BLaER1 (cell line): Measurements from ENCODE around the gene STX11.
"Not testable (repeated sequence)": the region's sequence is repeated elsewhere in the genome, so short reads cannot be mapped to it uniquely, and the experiment has no call there.

Source experiments
- H3K27ac ChIP-seq: shearing (Covaris generic); formaldehyde crosslinking; 2 replicates; pipeline ENCODE4 v1.8.1; 2022
- H3K27me3 ChIP-seq: shearing (Covaris generic); formaldehyde crosslinking; 2 replicates; pipeline ENCODE4 v1.8.1; 2022
- H3K36me3 ChIP-seq: shearing (Covaris generic); formaldehyde crosslinking; 2 replicates; pipeline ENCODE4 v1.8.1; 2022
- H3K4me1 ChIP-seq: shearing (Covaris generic); formaldehyde crosslinking; 2 replicates; pipeline ENCODE4 v1.8.1; 2022
- H3K4me2 ChIP-seq: shearing (Covaris generic); formaldehyde crosslinking; 2 replicates; pipeline ENCODE4 v1.8.1; 2022
- H3K4me3 ChIP-seq: shearing (Covaris generic); formaldehyde crosslinking; 2 replicates; pipeline ENCODE4 v1.8.1; 2022
- H3K9ac ChIP-seq: shearing (Covaris generic); formaldehyde crosslinking; 2 replicates; pipeline ENCODE4 v1.8.1; 2022
- H3K9me3 ChIP-seq: shearing (Covaris generic); formaldehyde crosslinking; 2 replicates; pipeline ENCODE4 v1.8.1; 2022
- H4K20me1 ChIP-seq: shearing (Covaris generic); formaldehyde crosslinking; 2 replicates; pipeline ENCODE4 v1.8.1; 2022
- Cebpa-rat ChIP-seq: shearing (Covaris generic); IDR thresholded peaks from 2 replicates; pipeline ENCODE4 v1.8.1; 2022

STX11 gene

GRCh38 chr6:144123421-144123820 is 26.9 kb upstream of the STX11 start:
- no peaks in the 10 kb centered on the region for H3K27me3 ChIP-seq
- no peaks in the 10 kb centered on the region for H4K20me1 ChIP-seq
- H3K9ac ChIP-seq = no peak overlapping the region
- no peak overlapping the region for H3K27ac ChIP-seq
- H3K4me2 ChIP-seq = no peak overlapping the region
- H3K9me3 ChIP-seq = no peaks in the 10 kb centered on the region
- H3K36me3 ChIP-seq = no peaks in the 10 kb centered on the region
- H3K4me1 ChIP-seq = no peaks in the 10 kb centered on the region
- no peak for TF ChIP-seq Cebpa-rat
- H3K4me3 ChIP-seq = no peak overlapping the region

GRCh38 chr6:144123836-144124235 is 26.5 kb upstream of the STX11 start:
- Histone ChIP-seq H3K4me3 (no peak overlapping the region), H3K27ac (no peak overlapping the region), H4K20me1 (no peaks in the 10 kb centered on the region), H3K9me3 (no peaks in the 10 kb centered on the region), H3K9ac (no peak overlapping the region), H3K4me1 (no peaks in the 10 kb centered on the region), H3K27me3 (no peaks in the 10 kb centered on the region), H3K4me2 (no peak overlapping the region), H3K36me3 (no peaks in the 10 kb centered on the region)
- TF ChIP-seq Cebpa-rat = no peak

GRCh38 chr6:144127097-144127496 is 23.2 kb upstream of the STX11 start:
- H3K27ac ChIP-seq = no peak overlapping the region
- no peak for TF ChIP-seq Cebpa-rat
- no peak overlapping the region for H3K4me2 ChIP-seq
- no peaks in the 10 kb centered on the region for H3K27me3 ChIP-seq
- no peak overlapping the region for H3K4me3 ChIP-seq
- no peaks in the 10 kb centered on the region for H4K20me1 ChIP-seq
- H3K4me1 ChIP-seq = no peaks in the 10 kb centered on the region
- no peak overlapping the region for H3K9ac ChIP-seq
- H3K36me3 ChIP-seq = no peaks in the 10 kb centered on the region
- H3K9me3 ChIP-seq = no peaks in the 10 kb centered on the region

GRCh38 chr6:144129469-144129868 is 20.8 kb upstream of the STX11 start:
- no peaks in the 10 kb centered on the region for H3K4me1 ChIP-seq
- no peak overlapping the region for H3K4me2 ChIP-seq
- no peak overlapping the region for H3K9ac ChIP-seq
- no peaks in the 10 kb centered on the region for H3K36me3 ChIP-seq
- no peak for TF ChIP-seq Cebpa-rat
- no peak overlapping the region for H3K27ac ChIP-seq
- no peaks in the 10 kb centered on the region for H4K20me1 ChIP-seq
- H3K9me3 ChIP-seq = no peaks in the 10 kb centered on the region
- no peaks in the 10 kb centered on the region for H3K27me3 ChIP-seq
- no peak overlapping the region for H3K4me3 ChIP-seq

GRCh38 chr6:144131248-144131709 is 19.0 kb upstream of the STX11 start:
- H3K27me3 ChIP-seq = no peaks in the 10 kb centered on the region
- no peak overlapping the region for H3K4me3 ChIP-seq
- no peak overlapping the region for H3K4me2 ChIP-seq
- H3K9ac ChIP-seq = no peak overlapping the region
- H3K9me3 ChIP-seq = no peaks in the 10 kb centered on the region
- TF ChIP-seq Cebpa-rat = no peak
- no peaks in the 10 kb centered on the region for H3K4me1 ChIP-seq
- no peaks in the 10 kb centered on the region for H4K20me1 ChIP-seq
- H3K27ac ChIP-seq = no peak overlapping the region
- H3K36me3 ChIP-seq = no peaks in the 10 kb centered on the region

GRCh38 chr6:144132167-144132690 is 18.1 kb upstream of the STX11 start:
- not testable (repeated sequence) for H3K9me3 ChIP-seq, H3K4me2 ChIP-seq, H3K9ac ChIP-seq, H3K27me3 ChIP-seq, H3K36me3 ChIP-seq, H4K20me1 ChIP-seq, H3K4me1 ChIP-seq, H3K4me3 ChIP-seq, H3K27ac ChIP-seq

- no peak overlapping the region for H3K27ac ChIP-seq
Measured at GRCh38 chr6:144133225-144133821, 17.0 kb upstream of the STX11 start.

GRCh38 chr6:144134176-144134575 is 16.1 kb upstream of the STX11 start:
- H3K4me1 ChIP-seq = no peaks in the 10 kb centered on the region

More at GRCh38 chr6:144133225-144133821, 17.0 kb upstream of the STX11 start:
- Histone ChIP-seq H3K9ac (no peak overlapping the region), H3K4me2 (no peak overlapping the region), H3K36me3 (no peaks in the 10 kb centered on the region), H3K27me3 (no peaks in the 10 kb centered on the region), H4K20me1 (no peaks in the 10 kb centered on the region), H3K4me1 (no peaks in the 10 kb centered on the region), H3K9me3 (no peaks in the 10 kb centered on the region), H3K4me3 (no peak overlapping the region)
- no peak for TF ChIP-seq Cebpa-rat

GRCh38 chr6:144134737-144135136 is 15.6 kb upstream of the STX11 start:
- Histone ChIP-seq H3K4me2 (no peak overlapping the region), H3K36me3 (no peaks in the 10 kb centered on the region), H3K9ac (no peak overlapping the region), H3K27me3 (no peaks in the 10 kb centered on the region), H3K9me3 (no peaks in the 10 kb centered on the region), H3K4me3 (no peak overlapping the region), H4K20me1 (no peaks in the 10 kb centered on the region), H3K4me1 (no peaks in the 10 kb centered on the region), H3K27ac (no peak overlapping the region)
- no peak for TF ChIP-seq Cebpa-rat

More at GRCh38 chr6:144134176-144134575, 16.1 kb upstream of the STX11 start:
- H4K20me1 ChIP-seq = no peaks in the 10 kb centered on the region
- H3K27ac ChIP-seq = no peak overlapping the region
- H3K9me3 ChIP-seq = no peaks in the 10 kb centered on the region
- no peak for TF ChIP-seq Cebpa-rat
- no peak overlapping the region for H3K4me2 ChIP-seq
- no peak overlapping the region for H3K4me3 ChIP-seq
- H3K9ac ChIP-seq = no peak overlapping the region
- no peaks in the 10 kb centered on the region for H3K27me3 ChIP-seq
- H3K36me3 ChIP-seq = no peaks in the 10 kb centered on the region

GRCh38 chr6:144138542-144138941 is 11.8 kb upstream of the STX11 start:
- TF ChIP-seq Cebpa-rat = no peak
- Histone ChIP-seq H3K9me3 (no peaks in the 10 kb centered on the region), H3K4me3 (no peak overlapping the region), H3K36me3 (no peaks in the 10 kb centered on the region), H3K27me3 (no peaks in the 10 kb centered on the region), H4K20me1 (no peaks in the 10 kb centered on the region), H3K27ac (no peak overlapping the region), H3K4me2 (no peak overlapping the region), H3K4me1 (no peaks in the 10 kb centered on the region), H3K9ac (no peak overlapping the region)

- no peak overlapping the region for H3K4me3 ChIP-seq
- H3K36me3 ChIP-seq = no peaks in the 10 kb centered on the region
- no peaks in the 10 kb centered on the region for H3K4me1 ChIP-seq
- no peaks in the 10 kb centered on the region for H3K9me3 ChIP-seq
- H3K27ac ChIP-seq = no peak overlapping the region
- no peak overlapping the region for H3K4me2 ChIP-seq
- H4K20me1 ChIP-seq = no peaks in the 10 kb centered on the region
- H3K9ac ChIP-seq = no peak overlapping the region
- no peaks in the 10 kb centered on the region for H3K27me3 ChIP-seq
- TF ChIP-seq Cebpa-rat = no peak
Measured at GRCh38 chr6:144139817-144140216, 10.5 kb upstream of the STX11 start.
